ENCODE measurements around the gene FRYL. TPM values are rescaled to one million over a fixed set of nuclear protein-coding genes. Genes with fewer than 3 reads are reported as not detected.

The FRYL gene
- total RNA-seq, 4 donors from 2014 or later = 14.5 to 43.7 (median 20.1) TPM

DNA sequence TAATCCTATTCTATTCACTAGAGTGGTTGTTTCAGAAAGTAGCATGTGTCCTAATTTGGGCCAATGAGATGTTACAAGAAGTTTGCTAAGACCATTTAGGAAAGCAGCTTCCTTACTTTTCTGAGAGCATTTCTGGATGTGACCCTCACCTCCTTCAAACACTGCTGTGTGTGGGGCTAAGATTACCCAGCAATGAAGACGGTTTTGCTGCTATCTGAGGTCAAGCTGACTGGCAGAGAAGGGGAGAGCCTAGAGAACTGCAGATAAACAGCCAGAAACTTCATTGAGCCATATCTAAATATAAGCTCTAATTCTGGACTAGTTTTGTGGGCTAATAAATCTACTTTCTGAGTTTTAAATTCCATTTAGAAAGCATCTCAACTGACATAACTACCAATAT is 253.7 kb downstream of the FRYL start:
- TF ChIP-seq, protein P1, sequence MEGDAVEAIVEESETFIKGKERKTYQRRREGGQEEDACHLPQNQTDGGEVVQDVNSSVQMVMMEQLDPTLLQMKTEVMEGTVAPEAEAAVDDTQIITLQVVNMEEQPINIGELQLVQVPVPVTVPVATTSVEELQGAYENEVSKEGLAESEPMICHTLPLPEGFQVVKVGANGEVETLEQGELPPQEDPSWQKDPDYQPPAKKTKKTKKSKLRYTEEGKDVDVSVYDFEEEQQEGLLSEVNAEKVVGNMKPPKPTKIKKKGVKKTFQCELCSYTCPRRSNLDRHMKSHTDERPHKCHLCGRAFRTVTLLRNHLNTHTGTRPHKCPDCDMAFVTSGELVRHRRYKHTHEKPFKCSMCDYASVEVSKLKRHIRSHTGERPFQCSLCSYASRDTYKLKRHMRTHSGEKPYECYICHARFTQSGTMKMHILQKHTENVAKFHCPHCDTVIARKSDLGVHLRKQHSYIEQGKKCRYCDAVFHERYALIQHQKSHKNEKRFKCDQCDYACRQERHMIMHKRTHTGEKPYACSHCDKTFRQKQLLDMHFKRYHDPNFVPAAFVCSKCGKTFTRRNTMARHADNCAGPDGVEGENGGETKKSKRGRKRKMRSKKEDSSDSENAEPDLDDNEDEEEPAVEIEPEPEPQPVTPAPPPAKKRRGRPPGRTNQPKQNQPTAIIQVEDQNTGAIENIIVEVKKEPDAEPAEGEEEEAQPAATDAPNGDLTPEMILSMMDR (IDR thresholded peaks at IDR 0.05 in 4 of 5, conservative IDR thresholded peaks at IDR 0.05 in 1 of 5) = no peak
- TF ChIP-seq POLR2A (IDR thresholded peaks at IDR 0.05) = no peak
- H3K4me3 ChIP-seq = no peak overlapping the region

DNA sequence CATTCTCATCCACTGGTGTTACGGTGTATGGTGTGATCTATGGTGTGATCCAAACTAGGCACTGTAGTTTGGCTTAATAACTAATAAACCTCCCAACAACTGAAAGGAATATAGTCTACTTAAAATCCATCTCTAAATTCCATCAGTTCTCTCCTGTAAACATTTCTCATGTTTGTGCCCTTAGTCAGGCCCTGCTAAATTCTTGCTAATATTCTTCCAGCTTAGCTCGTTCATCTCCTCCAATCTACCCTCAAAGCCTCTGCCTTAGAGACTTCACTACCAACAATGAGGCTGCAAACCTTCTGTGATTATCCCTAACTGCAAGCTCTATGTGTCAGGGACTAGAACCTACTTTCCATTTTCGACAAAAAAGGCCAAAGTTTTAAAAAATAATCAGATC is 261.9 kb downstream of the FRYL start:
- Histone ChIP-seq H3K36me3 (peaks cover 0 to 69% of the 10 kb centered on the region in 2 donors), H3K4me3 (no peak overlapping the region), H3K27ac (no peak overlapping the region), H3K27me3 (no peaks in the 10 kb centered on the region), H3K4me1 (no peaks in the 10 kb centered on the region), H3K9me3 (no peaks in the 10 kb centered on the region)
- TF ChIP-seq, protein P1 (IDR thresholded peaks at IDR 0.05 in 4 of 5, conservative IDR thresholded peaks at IDR 0.05 in 1 of 5) = no peak
- no peak for TF ChIP-seq POLR2A (IDR thresholded peaks at IDR 0.05)
- DNase-seq = no peak
- in situ Hi-C loops (cut with MboI; ENCODE audit: low sequenced_read_pairs in 4 of 4) (no loop called here), intact Hi-C loops (cut with DNase I; ENCODE audit: low total_unique reads) (no loop called here)
- ATAC-seq = no peak

More for the DNA sequence above, 253.7 kb downstream of the FRYL start:
- Histone ChIP-seq H3K27ac (no peak overlapping the region), H3K27me3 (no peaks in the 10 kb centered on the region), H3K9me3 (no peaks in the 10 kb centered on the region), H3K36me3 (peaks cover 2 to 56% of the 10 kb centered on the region in 2 donors), H3K4me1 (no peaks in the 10 kb centered on the region)
- in situ Hi-C loops (cut with MboI; ENCODE audit: low sequenced_read_pairs in 4 of 4) (no loop called here), intact Hi-C loops (cut with DNase I; ENCODE audit: low total_unique reads) (no loop called here)
- DNase-seq (no peak), ATAC-seq (no peak)

DNA sequence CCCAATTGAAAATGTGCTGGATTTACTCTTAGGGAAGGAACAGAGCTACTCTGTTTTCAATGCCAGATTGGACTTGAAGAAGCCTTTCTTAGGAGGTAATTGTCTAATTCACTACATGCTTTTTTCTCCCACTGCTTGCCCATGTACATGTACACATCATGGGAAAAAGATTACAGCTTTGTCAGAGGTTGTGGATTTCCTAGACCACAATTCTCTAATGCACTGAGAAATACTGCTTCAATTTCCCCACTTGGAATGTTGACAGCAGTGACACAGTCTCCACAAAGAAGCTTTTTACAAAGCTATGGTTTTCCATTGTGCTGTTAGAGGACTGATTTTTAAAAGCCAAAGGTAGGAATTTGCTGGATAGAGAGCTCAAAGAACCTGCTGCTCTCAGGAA is 270.5 kb downstream of the FRYL start:
- in situ Hi-C loops (cut with MboI; ENCODE audit: low sequenced_read_pairs in 4 of 4) (no loop called here), intact Hi-C loops (cut with DNase I; ENCODE audit: low total_unique reads) (no loop called here)
- Histone ChIP-seq H3K27ac (no peak overlapping the region), H3K4me1 (no peaks in the 10 kb centered on the region), H3K4me3 (no peak overlapping the region), H3K9me3 (no peaks in the 10 kb centered on the region), H3K27me3 (no peaks in the 10 kb centered on the region), H3K36me3 (peaks cover 2 to 70% of the 10 kb centered on the region in 2 donors)
- DNase-seq = no peak
- TF ChIP-seq POLR2A (IDR thresholded peaks at IDR 0.05) = no peak
- TF ChIP-seq, protein P1 (IDR thresholded peaks at IDR 0.05 in 4 of 5, conservative IDR thresholded peaks at IDR 0.05 in 1 of 5) = no peak
- ATAC-seq = no peak

DNA sequence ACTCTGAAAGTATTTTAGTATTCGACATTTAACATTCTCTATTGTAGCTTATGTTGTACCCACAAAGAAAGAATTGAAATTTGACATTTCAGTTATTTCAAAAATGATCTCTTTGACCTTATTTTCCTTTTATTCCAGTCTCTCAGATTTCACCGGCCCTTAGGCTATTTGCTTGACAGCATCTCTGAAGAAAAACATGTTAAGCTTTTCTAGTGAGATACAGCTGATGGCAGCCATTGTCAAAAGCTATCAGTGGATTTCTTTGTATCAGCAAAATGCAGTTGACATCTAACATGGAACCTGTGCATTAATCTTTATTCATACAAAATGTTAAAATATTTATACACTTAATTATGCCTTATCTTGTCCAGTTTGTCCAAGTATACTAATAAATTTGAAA is 273.4 kb downstream of the FRYL start:
- H3K9me3 ChIP-seq = no peaks in the 10 kb centered on the region
- no peak for DNase-seq
- in situ Hi-C loops (cut with MboI; ENCODE audit: low sequenced_read_pairs in 4 of 4) (no loop called here), intact Hi-C loops (cut with DNase I; ENCODE audit: low total_unique reads) (no loop called here)
- no peak overlapping the region for H3K27ac ChIP-seq
- no peaks in the 10 kb centered on the region for H3K4me1 ChIP-seq
- no peak for ATAC-seq
- no peak overlapping the region for H3K4me3 ChIP-seq
- peaks cover 2 to 47% of the 10 kb centered on the region in 2 donors for H3K36me3 ChIP-seq
- no peaks in the 10 kb centered on the region for H3K27me3 ChIP-seq
- TF ChIP-seq, protein P1 (IDR thresholded peaks at IDR 0.05 in 4 of 5, conservative IDR thresholded peaks at IDR 0.05 in 1 of 5) = no peak

DNA sequence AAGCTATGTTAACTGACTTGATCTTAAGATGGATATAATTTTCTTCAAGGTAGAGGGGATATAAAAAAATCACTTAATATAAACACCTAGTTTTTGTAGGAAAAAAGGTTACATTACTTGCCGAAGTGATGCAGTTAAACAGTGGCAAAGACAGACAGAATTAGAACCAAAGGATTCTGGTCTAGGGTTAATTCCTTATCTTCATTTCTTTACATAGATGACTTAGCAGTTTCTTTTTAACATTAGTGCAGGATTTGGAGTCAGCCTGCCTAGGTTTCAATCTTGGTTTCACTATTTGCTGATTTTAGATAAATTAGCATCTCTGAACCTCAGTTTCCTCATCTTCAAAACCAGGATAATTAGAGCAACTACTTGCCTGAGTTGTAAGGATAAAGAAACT is 275.7 kb downstream of the FRYL start:
- intact Hi-C loops (cut with DNase I; ENCODE audit: low total_unique reads) (no loop called here), in situ Hi-C loops (cut with MboI; ENCODE audit: low sequenced_read_pairs in 4 of 4) (no loop called here)
- Histone ChIP-seq H3K4me3 (no peak overlapping the region), H3K4me1 (no peaks in the 10 kb centered on the region), H3K27me3 (no peaks in the 10 kb centered on the region), H3K9me3 (no peaks in the 10 kb centered on the region), H3K27ac (no peak overlapping the region), H3K36me3 (peaks cover 3 to 42% of the 10 kb centered on the region in 2 donors)
- DNase-seq (no peak), ATAC-seq (no peak)
- TF ChIP-seq, protein P1 (IDR thresholded peaks at IDR 0.05 in 4 of 5, conservative IDR thresholded peaks at IDR 0.05 in 1 of 5) = no peak
- no peak for TF ChIP-seq POLR2A (IDR thresholded peaks at IDR 0.05)
